Effector CD4-positive, alpha-beta T cell (primary cell): ENCODE measurements around the gene NEURL1B.

Source experiments
- DNase-seq: peaks from one replicate; pipeline ENCODE4 v3.0.0-alpha.2; 2020

NEURL1B gene

GRCh38 chr5:172719211-172719610 lies 78.1 kb downstream of the NEURL1B start:
- DNase-seq, result no peak

- no peak for DNase-seq
These were observed 79.6 kb downstream of the NEURL1B start for GRCh38 chr5:172720655-172721054.

- no peak for DNase-seq
These were observed 80.6 kb downstream of the NEURL1B start for GRCh38 chr5:172721455-172722326.

- DNase-seq, result peak; percentile 15
These were observed 81.3 kb downstream of the NEURL1B start for GRCh38 chr5:172722327-172722815.

- no peak for DNase-seq
These were observed 82.4 kb downstream of the NEURL1B start for GRCh38 chr5:172723508-172723907.

- DNase-seq, result no peak
These were observed 83.5 kb downstream of the NEURL1B start for GRCh38 chr5:172724242-172725183.

- no peak for DNase-seq
These were observed 84.2 kb downstream of the NEURL1B start for GRCh38 chr5:172725273-172725672.

GRCh38 chr5:172725785-172726184 lies 84.7 kb downstream of the NEURL1B start:
- no peak for DNase-seq

- DNase-seq, result no peak
These were observed 85.9 kb downstream of the NEURL1B start for GRCh38 chr5:172726966-172727365.

- DNase-seq, result no peak
These were observed 86.5 kb downstream of the NEURL1B start for GRCh38 chr5:172727551-172727950.

GRCh38 chr5:172728481-172729241 lies 87.6 kb downstream of the NEURL1B start:
- DNase-seq, result no peak

- no peak for DNase-seq
These were observed 88.5 kb downstream of the NEURL1B start for GRCh38 chr5:172729588-172729987.

GRCh38 chr5:172730222-172730621 lies 89.2 kb downstream of the NEURL1B start:
- DNase-seq, result no peak

- no peak for DNase-seq
These were observed 90.1 kb downstream of the NEURL1B start for GRCh38 chr5:172730981-172731679.

- DNase-seq, result no peak
These were observed 90.6 kb downstream of the NEURL1B start for GRCh38 chr5:172731680-172732074.

GRCh38 chr5:172732201-172732865 lies 91.3 kb downstream of the NEURL1B start:
- no peak for DNase-seq

GRCh38 chr5:172733131-172733973 lies 92.3 kb downstream of the NEURL1B start:
- DNase-seq, result no peak

GRCh38 chr5:172733974-172734346 lies 92.9 kb downstream of the NEURL1B start:
- no peak for DNase-seq

- no peak for DNase-seq
These were observed 94.2 kb downstream of the NEURL1B start for GRCh38 chr5:172735141-172735831.
